Activated CD8-positive, alpha-beta memory T cell treated with anti-CD3 and anti-CD28 coated beads, Interleukin-2, amount 50 U/mL, for 1 hour (primary cell): Measurements from ENCODE around the gene DPF1.

Experiments used
- DNase-seq: peaks from one replicate; pipeline ENCODE4 v3.0.0-alpha.2; 2020; ENCODE audit errors: extremely low read depth

Gene DPF1

GRCh38 chr19:38221421-38221820 is 2.6 kb downstream of the DPF1 start:
- no peak for DNase-seq

- no peak for DNase-seq
Observed at GRCh38 chr19:38219221-38219620, 4.8 kb downstream of the DPF1 start.

- no peak for DNase-seq
Observed at GRCh38 chr19:38218204-38218603, 5.8 kb downstream of the DPF1 start.

GRCh38 chr19:38216785-38217641 is 7.0 kb downstream of the DPF1 start:
- DNase-seq = no peak

- peak; percentile 67 for DNase-seq
Observed at GRCh38 chr19:38213911-38214625, 10.0 kb downstream of the DPF1 start.

GRCh38 chr19:38213469-38213868 is 10.6 kb downstream of the DPF1 start:
- DNase-seq = no peak

GRCh38 chr19:38211766-38212165 is 12.3 kb downstream of the DPF1 start:
- DNase-seq = no peak

- no peak for DNase-seq
Observed at GRCh38 chr19:38211151-38211591, 12.9 kb downstream of the DPF1 start.

GRCh38 chr19:38210458-38210987 is 13.5 kb downstream of the DPF1 start:
- no peak for DNase-seq

GRCh38 chr19:38209671-38210457 is 14.2 kb downstream of the DPF1 start:
- DNase-seq = no peak

GRCh38 chr19:38209152-38209551 is 14.9 kb downstream of the DPF1 start:
- DNase-seq = no peak

- DNase-seq = no peak
Observed at GRCh38 chr19:38208571-38208970, 15.5 kb downstream of the DPF1 start.

GRCh38 chr19:38207543-38207942 is 16.5 kb downstream of the DPF1 start:
- no peak for DNase-seq

GRCh38 chr19:38206928-38207327 is 17.1 kb downstream of the DPF1 start:
- no peak for DNase-seq

GRCh38 chr19:38206006-38206745 is 17.8 kb downstream of the DPF1 start:
- DNase-seq = no peak

- no peak for DNase-seq
Observed at GRCh38 chr19:38204728-38205127, 19.3 kb downstream of the DPF1 start.

- DNase-seq = no peak
Observed at GRCh38 chr19:38204096-38204495, 19.9 kb downstream of the DPF1 start.

- no peak for DNase-seq
Observed at GRCh38 chr19:38203197-38203596, 20.8 kb downstream of the DPF1 start.

- no peak for DNase-seq
Observed at GRCh38 chr19:38202504-38202903, 21.5 kb downstream of the DPF1 start.

GRCh38 chr19:38201731-38202130 is 22.3 kb downstream of the DPF1 start:
- DNase-seq = no peak

- DNase-seq = no peak
Observed at GRCh38 chr19:38199340-38199739, 24.7 kb downstream of the DPF1 start.
